Measurements from ENCODE around the gene C4orf51. TPM values are rescaled to one million over a fixed set of nuclear protein-coding genes. Genes with fewer than 3 reads are reported as not detected.

C4orf51 gene
- total and polyA plus RNA-seq, 2 donors (not counting 1 experiment from before 2014, with no cell fraction given) = not detected

DNA sequence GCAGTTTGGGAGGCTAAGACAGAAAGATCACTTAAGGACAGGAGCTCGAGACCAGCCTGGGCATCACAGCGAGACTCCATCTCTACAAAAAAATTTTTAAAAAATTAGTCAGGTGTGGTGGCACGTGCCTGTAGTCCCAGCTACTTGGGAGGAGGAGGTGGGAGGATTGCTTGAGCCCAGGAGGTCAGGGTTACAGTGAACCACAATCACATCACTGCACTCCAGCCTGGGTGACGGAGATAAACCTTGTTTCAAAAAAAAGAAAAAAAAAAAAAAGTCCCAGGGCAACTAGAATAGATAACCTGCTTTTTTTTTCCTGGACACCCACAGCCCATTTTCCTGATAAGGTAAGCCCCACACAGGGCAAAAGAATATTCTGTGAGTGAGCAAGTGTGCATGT, 96.3 kb downstream of the C4orf51 start:
- Histone ChIP-seq H3K79me2 (ENCODE audit: control insufficient read depth, insufficient read depth, low read length) (no peaks in the 10 kb centered on the region), H3K27me3 (ENCODE audit: control insufficient read depth, insufficient read depth, low read length) (no peaks in the 10 kb centered on the region), H3K27ac (ENCODE audit: insufficient read depth, low read length) (no peak overlapping the region), H3K4me1 (ENCODE audit: control insufficient read depth, extremely low read depth, insufficient read depth, low read length) (no peaks in the 10 kb centered on the region), H2AFZ (ENCODE audit: low read length) (no peak overlapping the region), H3K36me3 (ENCODE audit: control insufficient read depth, insufficient read depth, low read length) (peaks cover 1% of the 10 kb centered on the region), H3K4me3 (replicated peaks in 1 of 4; ENCODE audit: control extremely low read depth in 1 of 4, insufficient read depth in 1 of 4, low read depth in 3 of 4, low read length in 4 of 4) (no peak overlapping the region), H4K20me1 (ENCODE audit: control insufficient read depth, extremely low read depth, insufficient read depth, low read length) (no peaks in the 10 kb centered on the region), H3K9ac (ENCODE audit: insufficient read depth, low read length) (no peak overlapping the region), H3K9me3 (ENCODE audit: control insufficient read depth, insufficient read depth, low read depth, low read length) (no peaks in the 10 kb centered on the region), H3K4me2 (ENCODE audit: extremely low read depth, insufficient read depth, low read length) (no peak overlapping the region)
- DNase-seq (ENCODE audit: low read depth in 2 of 2) = no peak
- TF ChIP-seq EZH2 (IDR thresholded peaks at IDR 0.05; ENCODE audit: low read length, missing control alignments) = no peak
- TF ChIP-seq, protein P1, sequence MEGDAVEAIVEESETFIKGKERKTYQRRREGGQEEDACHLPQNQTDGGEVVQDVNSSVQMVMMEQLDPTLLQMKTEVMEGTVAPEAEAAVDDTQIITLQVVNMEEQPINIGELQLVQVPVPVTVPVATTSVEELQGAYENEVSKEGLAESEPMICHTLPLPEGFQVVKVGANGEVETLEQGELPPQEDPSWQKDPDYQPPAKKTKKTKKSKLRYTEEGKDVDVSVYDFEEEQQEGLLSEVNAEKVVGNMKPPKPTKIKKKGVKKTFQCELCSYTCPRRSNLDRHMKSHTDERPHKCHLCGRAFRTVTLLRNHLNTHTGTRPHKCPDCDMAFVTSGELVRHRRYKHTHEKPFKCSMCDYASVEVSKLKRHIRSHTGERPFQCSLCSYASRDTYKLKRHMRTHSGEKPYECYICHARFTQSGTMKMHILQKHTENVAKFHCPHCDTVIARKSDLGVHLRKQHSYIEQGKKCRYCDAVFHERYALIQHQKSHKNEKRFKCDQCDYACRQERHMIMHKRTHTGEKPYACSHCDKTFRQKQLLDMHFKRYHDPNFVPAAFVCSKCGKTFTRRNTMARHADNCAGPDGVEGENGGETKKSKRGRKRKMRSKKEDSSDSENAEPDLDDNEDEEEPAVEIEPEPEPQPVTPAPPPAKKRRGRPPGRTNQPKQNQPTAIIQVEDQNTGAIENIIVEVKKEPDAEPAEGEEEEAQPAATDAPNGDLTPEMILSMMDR (conservative IDR thresholded peaks at IDR 0.05 in 1 of 2, IDR thresholded peaks at IDR 0.05 in 1 of 2; ENCODE audit: low read depth in 1 of 2, low read length in 2 of 2) = no peak

DNA sequence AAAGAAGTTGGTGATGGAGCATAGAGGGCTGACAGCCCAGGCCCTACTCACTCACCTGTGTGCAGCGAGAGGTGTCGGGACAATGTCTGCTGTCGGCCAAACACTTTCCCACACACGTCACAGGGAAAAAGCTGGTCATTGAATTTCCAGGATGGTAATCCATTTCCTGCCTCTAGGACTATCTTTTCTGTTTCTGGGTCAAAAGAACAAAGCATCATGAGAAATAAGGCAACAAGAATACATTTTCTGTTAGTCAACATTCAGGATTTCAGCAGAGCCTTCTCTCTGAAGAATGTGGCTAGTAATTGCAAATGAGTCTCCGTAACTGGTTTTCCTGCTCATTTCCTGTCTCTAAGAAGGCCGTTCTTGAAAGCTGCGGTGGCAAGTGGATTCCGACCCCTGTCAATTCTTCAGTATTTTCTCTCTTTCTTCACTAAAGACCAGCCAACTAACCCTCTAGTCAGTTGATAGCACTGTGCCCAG, 99.4 kb downstream of the C4orf51 start:
- DNase-seq (ENCODE audit: low read depth in 2 of 2) = peak in 1 of 2 donors; percentile 77
- no peak overlapping the region for H3K4me2 ChIP-seq (ENCODE audit: extremely low read depth, insufficient read depth, low read length)
- H3K9me3 ChIP-seq (ENCODE audit: control insufficient read depth, insufficient read depth, low read depth, low read length) = no peaks in the 10 kb centered on the region
- no peak overlapping the region for H3K27ac ChIP-seq (ENCODE audit: insufficient read depth, low read length)
- TF ChIP-seq, protein P1 (conservative IDR thresholded peaks at IDR 0.05 in 1 of 2, IDR thresholded peaks at IDR 0.05 in 1 of 2; ENCODE audit: low read depth in 1 of 2, low read length in 2 of 2) = no peak
- TF ChIP-seq EZH2 (IDR thresholded peaks at IDR 0.05; ENCODE audit: low read length, missing control alignments) = no peak
- no peak overlapping the region for H3K9ac ChIP-seq (ENCODE audit: insufficient read depth, low read length)
- H3K79me2 ChIP-seq (ENCODE audit: control insufficient read depth, insufficient read depth, low read length) = no peaks in the 10 kb centered on the region
- H2AFZ ChIP-seq (ENCODE audit: low read length) = no peak overlapping the region
- no peaks in the 10 kb centered on the region for H3K36me3 ChIP-seq (ENCODE audit: control insufficient read depth, insufficient read depth, low read length)
- H3K27me3 ChIP-seq (ENCODE audit: control insufficient read depth, insufficient read depth, low read length) = no peaks in the 10 kb centered on the region
- no peak overlapping the region for H3K4me3 ChIP-seq (replicated peaks in 1 of 4; ENCODE audit: control extremely low read depth in 1 of 4, insufficient read depth in 1 of 4, low read depth in 3 of 4, low read length in 4 of 4)
- no peaks in the 10 kb centered on the region for H4K20me1 ChIP-seq (ENCODE audit: control insufficient read depth, extremely low read depth, insufficient read depth, low read length)
- H3K4me1 ChIP-seq (ENCODE audit: control insufficient read depth, extremely low read depth, insufficient read depth, low read length) = no peaks in the 10 kb centered on the region

DNA sequence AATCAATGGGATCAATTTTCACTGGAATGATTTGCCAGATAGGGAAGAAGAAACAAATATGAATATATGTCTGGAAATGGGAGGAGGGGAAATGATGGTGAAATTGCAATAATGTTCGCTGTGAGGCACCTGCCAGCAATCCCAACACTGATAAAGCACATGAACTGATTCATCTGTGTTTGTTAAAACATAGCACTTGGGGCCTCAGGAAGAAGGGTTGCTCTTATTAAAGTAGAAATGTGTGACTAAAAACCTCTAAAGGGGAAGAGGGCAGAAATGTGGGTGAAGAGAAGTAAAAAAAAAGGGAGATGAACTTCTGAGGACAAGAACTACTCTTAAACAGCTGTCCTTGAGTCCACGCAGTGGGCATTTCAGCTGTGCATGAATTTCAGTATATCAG, 101.4 kb downstream of the C4orf51 start:
- H3K36me3 ChIP-seq (ENCODE audit: control insufficient read depth, insufficient read depth, low read length) = no peaks in the 10 kb centered on the region
- no peak overlapping the region for H3K27ac ChIP-seq (ENCODE audit: insufficient read depth, low read length)
- H3K4me1 ChIP-seq (ENCODE audit: control insufficient read depth, extremely low read depth, insufficient read depth, low read length) = no peaks in the 10 kb centered on the region
- no peaks in the 10 kb centered on the region for H3K27me3 ChIP-seq (ENCODE audit: control insufficient read depth, insufficient read depth, low read length)
- no peaks in the 10 kb centered on the region for H4K20me1 ChIP-seq (ENCODE audit: control insufficient read depth, extremely low read depth, insufficient read depth, low read length)
- peak in 1 of 2 donors; percentile 23 for DNase-seq (ENCODE audit: low read depth in 2 of 2)
- no peak overlapping the region for H2AFZ ChIP-seq (ENCODE audit: low read length)
- no peaks in the 10 kb centered on the region for H3K79me2 ChIP-seq (ENCODE audit: control insufficient read depth, insufficient read depth, low read length)
- no peaks in the 10 kb centered on the region for H3K9me3 ChIP-seq (ENCODE audit: control insufficient read depth, insufficient read depth, low read depth, low read length)
- no peak overlapping the region for H3K9ac ChIP-seq (ENCODE audit: insufficient read depth, low read length)
- H3K4me3 ChIP-seq (replicated peaks in 1 of 4; ENCODE audit: control extremely low read depth in 1 of 4, insufficient read depth in 1 of 4, low read depth in 3 of 4, low read length in 4 of 4) = no peak overlapping the region
- TF ChIP-seq, protein P1 (conservative IDR thresholded peaks at IDR 0.05 in 1 of 2, IDR thresholded peaks at IDR 0.05 in 1 of 2; ENCODE audit: low read depth in 1 of 2, low read length in 2 of 2) = no peak
- TF ChIP-seq EZH2 (IDR thresholded peaks at IDR 0.05; ENCODE audit: low read length, missing control alignments) = no peak
- H3K4me2 ChIP-seq (ENCODE audit: extremely low read depth, insufficient read depth, low read length) = no peak overlapping the region

Other genes with a start within 250 kb of the C4orf51 start
- gene SMAD1, start 198.3 kb upstream of the C4orf51 start, total RNA-seq = 11.8 and 13.0 TPM in 2 replicates
- gene SMAD1, start 198.3 kb upstream of the C4orf51 start, polyA plus RNA-seq = 25.1 and 35.3 TPM in 2 replicates
- 2.3 and 2.8 TPM in 2 replicates for gene MMAA, start 60.8 kb upstream of the C4orf51 start, total RNA-seq
- 3.6 and 5.4 TPM in 2 replicates for gene MMAA, start 60.8 kb upstream of the C4orf51 start, polyA plus RNA-seq

All from fibroblast of lung (primary cell).